Right cardiac atrium (tissue), 5 donors: Measurements from ENCODE around the gene TNFSF12. TPM values are rescaled to one million over a fixed set of nuclear protein-coding genes. Genes with fewer than 3 reads are reported as not detected.
A peak's percentile ranks its signal among the peaks of the same experiment; 100 is the strongest.

ENCODE experiments used
- ATAC-seq, 2 donors: fragments of 200-7000 bp; cut with Tn5 transposase; one replicate each; pipeline versions ENCODE4 v1.8.0 to v1.9.1; 2020; ENCODE audit warnings: moderate library complexity in 2 of 2, mild to moderate bottlenecking in 1 of 2
- DNase-seq, 3 donors: peaks; one replicate each; pipeline ENCODE4 v3.0.0-alpha.2; 2020
- H3K27ac ChIP-seq: one replicate; pipeline ENCODE4 v1.5.1; 2013; ENCODE audit warnings: mild to moderate bottlenecking, low read length, control low read depth, moderate library complexity
- H3K27me3 ChIP-seq: one replicate; pipeline ENCODE4 v1.6.1; 2013; ENCODE audit not compliant: control insufficient read depth, insufficient read depth
- H3K4me1 ChIP-seq: one replicate; pipeline ENCODE4 v1.6.1; 2013; ENCODE audit warnings: low read length; ENCODE audit not compliant: control insufficient read depth, insufficient read depth
- H3K4me3 ChIP-seq: one replicate; pipeline ENCODE4 v1.5.1; 2013; ENCODE audit warnings: low read length, control low read depth
- H3K9me3 ChIP-seq: one replicate; pipeline ENCODE4 v1.6.1; 2013; ENCODE audit warnings: low read length; ENCODE audit not compliant: control insufficient read depth
- WGBS: extraction: QIAGEN DNeasy Blood & Tissue Kit; methylation state at CpG from one replicate; pipeline ENCODE4 v1.1.7; 2013; 5-methylcytosine and 5-hydroxymethylcytosine counted together
- intact Hi-C, 4 donors: fragments of 100-400 bp; cut with DNase I; formaldehyde crosslinking; loops; one replicate each; pipeline versions ENCODE4 v1.11.0 to v1.14.0; 2022 to 2023
- polyA plus RNA-seq: library from polyadenylated mRNA; stranded (reverse); fragments of 200-250 nt; gene quantifications from one replicate; pipeline ENCODE4 v1.2.3, GENCODE V29; 2013
- total RNA-seq, 4 donors: library from RNA; stranded (reverse); fragmentation: NEBNext Ultra II Directional; extraction: Animal tissue kit (Norgen Biotek cat#: 25700); gene quantifications; one replicate each; pipeline ENCODE4 v1.2.1, GENCODE V29; 2021
- donor health status: healthy with polysubstance abuse.
- donor health status: DM: no; HTN: yes; CAD: no.
- donor health status: DM: no; HTN: no; CAD: no.
- donor health status: DM: no; HTN: yes; CAD: no; lungs with severe emphysema.
- donor health status: DM: yes; HTN: yes; CAD: no.

The TNFSF12 gene
- total and polyA plus RNA-seq, 5 donors, result 42.9 to 58.4 (median 51.5) TPM

DNA sequence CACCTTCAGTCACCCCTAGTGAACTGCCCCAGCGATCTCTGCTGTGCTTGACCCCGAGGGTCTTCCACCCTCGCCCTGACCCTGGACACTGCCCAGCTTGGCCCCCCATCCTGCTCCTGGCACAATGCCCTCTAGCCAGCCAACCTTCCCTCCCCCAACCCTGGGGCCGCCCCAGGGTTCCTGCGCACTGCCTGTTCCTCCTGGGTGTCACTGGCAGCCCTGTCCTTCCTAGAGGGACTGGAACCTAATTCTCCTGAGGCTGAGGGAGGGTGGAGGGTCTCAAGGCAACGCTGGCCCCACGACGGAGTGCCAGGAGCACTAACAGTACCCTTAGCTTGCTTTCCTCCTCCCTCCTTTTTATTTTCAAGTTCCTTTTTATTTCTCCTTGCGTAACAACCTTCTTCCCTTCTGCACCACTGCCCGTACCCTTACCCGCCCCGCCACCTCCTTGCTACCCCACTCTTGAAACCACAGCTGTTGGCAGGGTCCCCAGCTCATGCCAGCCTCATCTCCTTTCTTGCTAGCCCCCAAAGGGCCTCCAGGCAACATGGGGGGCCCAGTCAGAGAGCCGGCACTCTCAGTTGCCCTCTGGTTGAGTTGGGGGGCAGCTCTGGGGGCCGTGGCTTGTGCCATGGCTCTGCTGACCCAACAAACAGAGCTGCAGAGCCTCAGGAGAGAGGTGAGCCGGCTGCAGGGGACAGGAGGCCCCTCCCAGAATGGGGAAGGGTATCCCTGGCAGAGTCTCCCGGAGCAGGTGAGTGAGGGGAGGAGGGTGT, 9.9 kb downstream of the TNFSF12 start, which contains the start of gene TNFSF13:
TNFSF13 (plus strand) TSS at position 207 of the 776 bp plus-strand sequence; CDS start at position 497, 290 bp downstream.
- WGBS, result 34% methylated on average over 16 of the region's 16 CpGs
- DNase-seq (peak; percentile 64 to 88 (median 87)), ATAC-seq (peak; percentile 31 to 42)
- Histone ChIP-seq H3K27me3 (no peaks in the 10 kb centered on the region), H3K9me3 (no peaks in the 10 kb centered on the region), H3K4me3 (peak within 1 kb of the TSS; percentile 27), H3K27ac (peak within 1 kb of the TSS; percentile 90), H3K4me1 (peaks cover 8% of the 10 kb centered on the region)
- intact Hi-C loops, result loop anchor here in 2 of 4 donors (5.0 to 10.0 kb wide), 2 partner anchors 41 to 204 kb away; partner anchors contain the start of genes KCTD11 (in 1 of the 2) and TMEM95 (in 1 of the 2)

DNA sequence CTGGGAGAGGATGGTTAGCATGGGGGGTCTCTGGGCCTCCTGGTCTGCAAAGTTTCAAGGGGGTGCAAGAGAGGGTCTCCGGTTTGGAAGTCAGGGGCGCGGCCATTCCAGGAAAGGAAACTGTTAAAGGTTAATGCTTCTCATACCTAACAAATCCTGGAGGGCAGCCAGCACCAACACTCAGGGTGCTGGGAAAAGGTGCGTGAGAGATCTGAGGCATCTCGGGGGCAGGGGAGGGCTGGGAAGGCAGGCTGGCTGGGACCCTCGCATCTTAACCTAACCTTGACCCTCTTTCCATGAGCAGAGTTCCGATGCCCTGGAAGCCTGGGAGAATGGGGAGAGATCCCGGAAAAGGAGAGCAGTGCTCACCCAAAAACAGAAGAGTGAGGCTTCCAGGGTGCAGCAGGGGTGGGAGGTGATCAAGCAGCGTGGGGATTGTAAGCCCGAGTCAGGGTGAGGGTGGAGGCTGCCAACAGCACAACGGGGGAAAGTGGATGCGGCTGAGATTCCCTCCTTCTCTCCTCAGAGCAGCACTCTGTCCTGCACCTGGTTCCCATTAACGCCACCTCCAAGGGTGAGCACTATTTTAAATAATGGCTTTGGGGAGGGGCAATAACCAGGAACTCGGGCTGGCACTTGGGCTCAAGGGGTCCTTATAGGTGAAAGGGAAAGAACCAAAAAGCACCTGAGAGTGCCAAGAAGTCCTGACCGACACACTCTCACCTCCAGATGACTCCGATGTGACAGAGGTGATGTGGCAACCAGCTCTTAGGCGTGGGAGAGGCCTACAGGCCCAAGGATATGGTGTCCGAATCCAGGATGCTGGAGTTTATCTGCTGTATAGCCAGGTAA, 10.7 kb downstream of the TNFSF12 start:
- Histone ChIP-seq H3K27me3 (no peaks in the 10 kb centered on the region), H3K4me3 (peak overlapping the region; percentile 27), H3K9me3 (no peaks in the 10 kb centered on the region), H3K4me1 (peaks cover 8% of the 10 kb centered on the region), H3K27ac (peak overlapping the region; percentile 90)
- 71% methylated on average over 18 of the region's 18 CpGs for WGBS
- DNase-seq (peak in 1 of 3 donors; percentile 68), ATAC-seq (no peak)
- intact Hi-C loops, result loop anchor here (2.0 to 10.0 kb wide), 5 partner anchors 42 to 205 kb away; partner anchors contain the start of genes FGF11 (in 1 of the 4), KCTD11 (in 1 of the 4), TMEM102 (in 1 of the 4) and TMEM95 (in 1 of the 4)

DNA sequence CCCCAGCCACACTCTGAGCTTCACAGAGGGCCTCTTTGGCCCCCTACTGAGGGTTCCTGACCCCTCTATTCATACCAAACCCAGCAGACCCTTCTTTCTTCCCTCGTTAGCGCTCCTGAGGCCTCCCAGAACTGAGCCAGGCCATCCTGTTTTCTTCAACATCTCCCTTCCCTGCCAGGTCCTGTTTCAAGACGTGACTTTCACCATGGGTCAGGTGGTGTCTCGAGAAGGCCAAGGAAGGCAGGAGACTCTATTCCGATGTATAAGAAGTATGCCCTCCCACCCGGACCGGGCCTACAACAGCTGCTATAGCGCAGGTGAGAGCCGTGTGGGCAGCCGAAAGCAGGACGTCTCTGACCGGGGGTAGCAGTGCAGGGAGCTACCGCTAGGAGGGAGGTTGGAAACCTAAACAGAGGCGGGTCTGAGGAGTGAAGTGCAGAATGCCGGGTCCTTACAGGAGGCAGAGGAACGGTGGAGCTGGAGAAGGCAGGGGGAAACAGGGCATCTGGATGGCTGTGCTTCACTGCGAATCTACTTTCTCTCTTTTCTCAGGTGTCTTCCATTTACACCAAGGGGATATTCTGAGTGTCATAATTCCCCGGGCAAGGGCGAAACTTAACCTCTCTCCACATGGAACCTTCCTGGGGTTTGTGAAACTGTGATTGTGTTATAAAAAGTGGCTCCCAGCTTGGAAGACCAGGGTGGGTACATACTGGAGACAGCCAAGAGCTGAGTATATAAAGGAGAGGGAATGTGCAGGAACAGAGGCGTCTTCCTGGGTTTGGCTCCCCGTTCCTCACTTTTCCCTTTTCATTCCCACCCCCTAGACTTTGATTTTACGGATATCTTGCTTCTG, 11.5 kb downstream of the TNFSF12 start:
- intact Hi-C loops, result loop anchor here in 2 of 4 donors (2.0 to 10.0 kb wide), 3 partner anchors 46 to 126 kb away; partner anchors contain the start of genes FGF11 (in 1 of the 2) and TMEM102 (in 1 of the 2)
- WGBS, result 30% methylated on average over 22 of the region's 22 CpGs

GRCh38 chr17:7561028-7561575, 12.2 kb downstream of the TNFSF12 start:
- DNase-seq, result peak; percentile 92 to 96 (median 96)
- under 1% methylated on average over 32 of the region's 32 CpGs for WGBS
- intact Hi-C loops, result loop anchor here in 2 of 4 donors (2.0 to 10.0 kb wide), 3 partner anchors 46 to 126 kb away; partner anchors contain the start of genes FGF11 (in 1 of the 2) and TMEM102 (in 1 of the 2)
- Histone ChIP-seq H3K27ac (peak overlapping the region; percentile 87), H3K4me1 (peaks cover 8% of the 10 kb centered on the region), H3K4me3 (peak overlapping the region; percentile 78), H3K9me3 (no peaks in the 10 kb centered on the region), H3K27me3 (no peaks in the 10 kb centered on the region)
- peak; percentile 68 to 76 for ATAC-seq

More for the DNA sequence above, 11.5 kb downstream of the TNFSF12 start:
- H3K4me1 ChIP-seq, result peaks cover 8% of the 10 kb centered on the region
- H3K4me3 ChIP-seq, result peak overlapping the region; percentile 1
- DNase-seq (peak; percentile 73 to 84 (median 84)), ATAC-seq (peak; percentile 14 to 38)
- H3K27me3 ChIP-seq, result no peaks in the 10 kb centered on the region
- peak overlapping the region; percentile 72 for H3K27ac ChIP-seq
- H3K9me3 ChIP-seq, result no peaks in the 10 kb centered on the region

GRCh38 chr17:7561589-7562207, 12.8 kb downstream of the TNFSF12 start, which contains the start of gene SENP3:
Gene SENP3 (plus strand): TSS chr17:7561919. CDS start chr17:7563077, 1,158 bp downstream.
- Histone ChIP-seq H3K9me3 (no peaks in the 10 kb centered on the region), H3K4me3 (peak within 1 kb of the TSS; percentile 78), H3K4me1 (peaks cover 8% of the 10 kb centered on the region), H3K27ac (peak within 1 kb of the TSS; percentile 87), H3K27me3 (no peaks in the 10 kb centered on the region)
- ATAC-seq (peak; percentile 86 to 88), DNase-seq (peak; percentile 92 to 97 (median 97))
- intact Hi-C loops, result loop anchor here in 2 of 4 donors (2.0 to 10.0 kb wide), 3 partner anchors 47 to 127 kb away; partner anchors contain the start of genes FGF11 (in 1 of the 2) and TMEM102 (in 1 of the 2)
- WGBS, result under 1% methylated on average over 82 of the region's 82 CpGs

- no peaks in the 10 kb centered on the region for H3K27me3 ChIP-seq
- WGBS, result under 1% methylated on average over 28 of the region's 28 CpGs
- DNase-seq (no peak), ATAC-seq (peak in 1 of 2 donors; percentile 0)
- peak overlapping the region; percentile 78 for H3K4me3 ChIP-seq
- H3K9me3 ChIP-seq, result no peaks in the 10 kb centered on the region
- H3K4me1 ChIP-seq, result peaks cover 6% of the 10 kb centered on the region
- H3K27ac ChIP-seq, result peak overlapping the region; percentile 70
- intact Hi-C loops, result loop anchor here in 2 of 4 donors (5.0 to 10.0 kb wide), 2 partner anchors 50 to 127 kb away; partner anchors contain the start of genes FGF11 (in 1 of the 2) and TMEM102 (in 1 of the 2)
These were observed 13.3 kb downstream of the TNFSF12 start for GRCh38 chr17:7562208-7562605.

GRCh38 chr17:7563115-7563869, 14.4 kb downstream of the TNFSF12 start:
- Histone ChIP-seq H3K4me3 (no peak overlapping the region), H3K9me3 (no peaks in the 10 kb centered on the region), H3K27ac (no peak overlapping the region), H3K27me3 (no peaks in the 10 kb centered on the region), H3K4me1 (peaks cover 3% of the 10 kb centered on the region)
- ATAC-seq, result no peak
- WGBS, result 87% methylated on average over 30 of the region's 30 CpGs
- intact Hi-C loops, result loop anchor here in 2 of 4 donors (5.0 to 10.0 kb wide), 2 partner anchors 51 to 128 kb away; partner anchors contain the start of genes FGF11 (in 1 of the 2) and TMEM102 (in 1 of the 2)
- DNase-seq, result no peak

DNA sequence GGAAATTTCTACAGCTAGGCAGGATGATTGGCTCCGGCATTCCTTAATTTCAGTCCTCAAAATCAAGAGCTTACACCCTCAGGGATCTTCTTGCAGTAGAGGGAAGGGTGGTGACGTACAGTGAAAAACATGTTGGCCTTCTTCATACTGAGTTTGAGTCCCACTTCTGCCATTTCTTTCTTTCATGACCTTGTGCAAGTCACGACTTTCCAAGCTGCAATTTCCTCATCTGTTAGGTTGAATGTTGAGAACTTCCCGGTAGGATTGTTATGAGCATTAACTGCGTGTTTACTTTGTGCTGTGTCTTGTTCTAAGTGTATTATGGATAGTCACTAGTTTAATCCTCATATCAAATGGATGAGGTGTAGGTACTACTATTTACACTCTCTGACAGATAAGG, 20.7 kb downstream of the TNFSF12 start:
- intact Hi-C loops, result loop anchor here in 1 of 4 donors (10.0 kb wide), 1 partner anchor 135 kb away; the partner anchor contains the start of genes FGF11 and TMEM102
- no peaks in the 10 kb centered on the region for H3K9me3 ChIP-seq
- no peaks in the 10 kb centered on the region for H3K27me3 ChIP-seq
- no peak for DNase-seq
- 81% methylated on average over 5 of the region's 5 CpGs for WGBS
- no peak overlapping the region for H3K27ac ChIP-seq
- no peak for ATAC-seq
- no peak overlapping the region for H3K4me3 ChIP-seq
- H3K4me1 ChIP-seq, result peaks cover 3% of the 10 kb centered on the region
